Spleen (tissue), 7 donors: ENCODE measurements around the gene CLCN6.

ENCODE experiments used
- CTCF ChIP-seq, 11 experiments: fragments of 200-600 bp in 7 of 11; fragments of 450-650 bp in 4 of 11; sonication (generic) in 4 of 11; IDR thresholded peaks in 8 of 11; conservative IDR thresholded peaks in 3 of 11; 1 replicate in 7 of 11; 2 replicates in 4 of 11; pipeline versions ENCODE4 v1.4.0 to v1.8.0; 2016 to 2021; ENCODE audit warnings: antibody characterized with exemption in 11 of 11, inconsistent platforms in 4 of 11, mild to moderate bottlenecking in 1 of 11
- POLR2A ChIP-seq, 3 donors: fragments of 450-650 bp; IDR thresholded peaks; one replicate each; pipeline ENCODE4 v1.5.1; 2017; ENCODE audit warnings: antibody characterized with exemption in 3 of 3, mild to moderate bottlenecking in 1 of 3
- POLR2AphosphoS5 ChIP-seq, 3 donors: sonication (generic); formaldehyde crosslinking; IDR thresholded peaks; one replicate each; pipeline ENCODE4 v1.5.1; 2017; ENCODE audit warnings: antibody characterized with exemption in 3 of 3
- donor health status: DM: no; HTN: no; CAD: no; lungs with moderate emphysema.
- donor health status: DM: no; HTN: no; CAD: no.
- donor health status: DM: no; HTN: no; CAD: no.

- TF ChIP-seq POLR2AphosphoS5 (IDR thresholded peaks at IDR 0.05) = no peak
- TF ChIP-seq CTCF (IDR thresholded peaks at IDR 0.05 in 8 of 11, conservative IDR thresholded peaks at IDR 0.05 in 3 of 11) = no peak
- no peak for TF ChIP-seq POLR2A (IDR thresholded peaks at IDR 0.05)
These were observed 23.8 kb upstream of the CLCN6 start for GRCh38 chr1:11782127-11782708.
